GM18951 (cell line): ENCODE results near the gene CARF.
"Not testable (repeated sequence)": the region's sequence is repeated elsewhere in the genome, so short reads cannot be mapped to it uniquely, and the experiment has no call there.

Experiments used
- POLR2A ChIP-seq: IDR thresholded peaks from 4 replicates; pipeline ENCODE4 v1.6.1; 2011; ENCODE audit warnings: mild to moderate bottlenecking; ENCODE audit not compliant: insufficient read length, insufficient read depth; ENCODE audit errors: extremely low read depth
- in situ Hi-C: fragments of 300-500 bp; cut with MboI; formaldehyde crosslinking; loops from one replicate; pipeline ENCODE4 v1.12.0; 2022; ENCODE audit warnings: low sequenced_read_pairs, mixed read lengths, inconsistent platforms; ENCODE audit not compliant: unreplicated experiment

CARF gene

DNA sequence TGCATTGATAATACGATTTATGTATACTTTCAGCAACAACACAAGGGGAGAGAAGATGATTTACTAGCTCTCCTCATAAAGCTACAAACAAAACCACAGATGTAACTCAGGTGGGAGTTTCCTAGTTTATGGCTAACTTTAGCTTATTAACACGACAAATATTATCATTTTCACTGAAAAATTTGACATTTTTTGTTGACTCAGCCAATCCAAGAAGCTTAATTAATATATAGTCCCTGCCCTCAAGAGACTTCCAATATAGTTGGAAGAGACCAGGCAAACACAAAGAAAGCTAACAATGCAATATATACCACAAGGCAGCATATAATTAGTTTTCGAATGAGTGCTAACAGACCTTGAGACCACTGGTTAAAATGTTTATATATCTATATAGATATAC, 1.4 kb upstream of the CARF start:
- in situ Hi-C loops, result no loop called here

DNA sequence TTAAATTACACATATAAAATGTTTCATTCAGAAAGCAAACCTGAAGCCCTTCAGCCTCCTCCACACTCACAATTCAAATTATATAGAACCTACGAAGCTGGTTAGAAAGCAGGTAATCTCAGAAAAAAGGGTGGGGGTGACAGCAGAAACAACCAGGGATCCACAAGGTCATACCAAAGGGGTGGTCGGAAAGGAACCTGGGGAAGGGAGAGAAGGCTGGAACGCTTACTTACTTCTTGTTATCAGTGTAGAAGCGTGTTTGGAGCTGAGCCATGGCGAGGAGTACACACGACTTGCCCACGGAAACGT, 918 bp upstream of the CARF start:
- TF ChIP-seq POLR2A, result no peak
- in situ Hi-C loops, result no loop called here

More for the DNA sequence above, 1.4 kb upstream of the CARF start:
- no peak for TF ChIP-seq POLR2A

DNA sequence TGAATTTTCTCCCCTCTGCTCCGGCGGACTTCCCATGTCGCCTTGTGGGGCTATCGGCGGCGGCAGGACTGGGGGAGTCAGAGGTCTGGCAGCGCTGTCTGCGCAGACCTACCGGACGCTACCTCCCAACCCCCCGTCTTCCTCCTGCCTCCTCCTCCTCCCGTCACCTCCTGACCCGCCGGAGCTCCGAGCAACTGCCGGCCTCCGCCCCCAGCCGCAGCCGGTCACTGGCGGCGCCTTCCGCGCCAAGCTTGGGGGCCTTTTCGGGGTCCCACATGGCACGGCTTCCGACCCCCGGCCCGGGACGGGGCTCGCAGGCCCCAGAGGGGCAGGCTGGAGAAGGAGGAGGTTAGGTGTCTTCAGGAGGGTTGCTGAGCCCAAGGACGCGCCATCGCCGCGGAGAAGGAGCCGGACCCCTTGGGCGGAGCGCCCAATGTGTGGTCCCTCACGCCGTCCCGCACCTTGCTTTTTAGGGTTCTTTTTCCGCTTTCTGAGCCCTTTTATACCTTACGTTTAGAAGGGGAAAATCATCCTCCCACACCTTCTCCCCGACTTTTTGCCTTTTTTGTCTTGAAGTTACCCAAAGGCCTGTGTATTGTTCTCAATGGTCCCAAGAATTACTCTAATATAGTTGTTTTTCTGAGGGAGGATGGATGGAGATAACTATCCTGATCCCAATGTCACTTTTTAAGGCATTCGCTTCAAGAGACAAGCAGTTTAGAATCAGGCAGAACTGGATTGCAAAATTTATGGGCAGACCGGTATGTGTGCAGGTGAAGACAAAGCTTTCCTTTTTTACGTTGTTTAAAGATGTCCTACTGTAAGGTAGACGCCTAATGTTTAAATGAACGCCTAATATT, 497 bp downstream of the CARF start:
- in situ Hi-C loops, result not testable (repeated sequence)

DNA sequence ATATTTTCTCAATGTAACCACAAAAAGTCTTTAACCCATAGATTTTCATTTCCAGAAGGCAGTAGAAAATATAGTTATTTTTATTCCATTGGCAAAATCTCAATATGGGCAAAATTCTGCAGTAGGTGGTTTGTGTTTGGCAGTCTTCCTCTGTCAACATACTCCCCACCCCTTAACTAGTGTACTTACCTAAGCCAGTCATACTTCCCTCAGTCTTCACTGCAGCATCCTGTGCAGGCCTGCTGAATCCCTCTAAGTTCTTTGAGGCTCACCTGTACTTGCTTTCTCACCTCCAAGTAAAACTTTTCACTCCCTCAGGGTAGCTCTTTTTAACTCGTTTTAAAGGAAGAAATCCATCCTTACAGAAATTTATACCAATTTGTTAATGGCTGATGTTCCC, 6.8 kb downstream of the CARF start:
- no peak for TF ChIP-seq POLR2A
- in situ Hi-C loops, result no loop called here

DNA sequence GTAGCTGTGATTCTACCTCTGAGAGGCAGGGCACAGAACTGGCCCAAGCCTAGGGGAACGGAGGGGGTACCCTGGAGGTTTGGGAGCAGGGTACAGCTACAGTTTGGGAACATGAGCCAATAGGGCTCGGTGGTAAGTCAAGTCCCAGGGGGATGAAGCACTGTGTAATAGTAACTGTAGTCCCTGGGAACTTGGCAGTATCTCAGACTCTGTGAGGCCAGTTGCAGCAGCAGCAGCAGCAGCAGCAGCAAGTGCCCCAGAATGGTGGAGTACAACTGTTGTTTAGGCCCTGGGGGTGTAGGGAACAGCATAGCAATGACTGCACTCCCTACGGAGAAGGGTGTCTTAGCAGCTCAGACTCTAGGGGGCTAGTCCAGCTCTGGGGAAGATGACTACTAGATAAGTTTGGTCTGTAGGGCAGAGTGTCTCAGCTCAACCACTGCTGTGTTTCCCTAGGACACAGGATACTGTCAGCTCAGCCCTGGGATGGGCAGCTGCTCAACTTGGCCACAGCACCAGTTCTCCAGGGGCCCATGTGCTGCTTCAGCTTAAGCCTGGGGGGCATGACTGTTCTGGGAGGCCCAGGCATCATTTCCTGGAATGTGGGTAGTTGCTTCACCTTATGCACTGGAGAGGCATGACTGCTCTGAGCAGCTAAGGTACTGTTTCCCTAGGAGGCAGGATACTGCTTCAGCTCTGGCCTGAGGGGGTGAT, 20.5 kb downstream of the CARF start:
- in situ Hi-C loops, result no loop called here
- TF ChIP-seq POLR2A, result no peak

DNA sequence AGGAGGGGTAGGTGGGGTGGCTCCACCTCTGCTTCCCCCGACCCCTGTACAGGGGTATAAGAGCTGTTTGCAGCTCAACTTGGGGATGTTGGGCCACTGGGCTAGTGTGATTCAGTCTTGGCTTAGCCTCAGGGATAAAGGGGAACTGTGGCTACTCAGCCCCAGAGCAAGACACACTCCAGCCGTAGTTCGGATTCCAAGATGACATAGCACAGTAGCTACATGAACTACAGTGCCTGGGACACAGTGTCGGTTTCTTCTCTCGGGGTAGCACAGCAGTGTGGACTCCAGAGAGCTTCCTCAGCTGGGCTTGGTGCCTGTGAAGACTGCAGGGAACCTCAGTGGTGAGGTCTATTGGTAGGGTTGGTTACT, 21.1 kb downstream of the CARF start:
- in situ Hi-C loops, result no loop called here
- TF ChIP-seq POLR2A, result no peak

DNA sequence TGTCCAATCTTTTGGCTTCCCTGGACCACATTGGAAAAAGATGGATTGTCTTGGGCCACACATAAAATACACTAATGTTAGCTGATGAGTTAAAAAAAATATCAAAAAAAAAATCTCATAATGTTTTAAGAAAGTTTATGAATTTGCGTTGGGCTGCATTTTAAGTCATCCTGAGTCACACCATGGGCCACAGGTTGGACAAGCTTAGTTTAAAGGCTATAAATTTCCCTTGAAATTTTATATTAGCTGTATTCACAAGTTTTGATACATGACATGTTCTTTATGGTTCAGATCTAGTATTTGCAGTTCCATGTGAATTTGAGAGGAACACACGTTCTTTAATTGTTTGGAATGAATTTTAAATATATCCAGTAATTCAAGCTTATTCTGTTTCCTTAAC, 21.9 kb downstream of the CARF start:
- in situ Hi-C loops, result no loop called here
- no peak for TF ChIP-seq POLR2A

DNA sequence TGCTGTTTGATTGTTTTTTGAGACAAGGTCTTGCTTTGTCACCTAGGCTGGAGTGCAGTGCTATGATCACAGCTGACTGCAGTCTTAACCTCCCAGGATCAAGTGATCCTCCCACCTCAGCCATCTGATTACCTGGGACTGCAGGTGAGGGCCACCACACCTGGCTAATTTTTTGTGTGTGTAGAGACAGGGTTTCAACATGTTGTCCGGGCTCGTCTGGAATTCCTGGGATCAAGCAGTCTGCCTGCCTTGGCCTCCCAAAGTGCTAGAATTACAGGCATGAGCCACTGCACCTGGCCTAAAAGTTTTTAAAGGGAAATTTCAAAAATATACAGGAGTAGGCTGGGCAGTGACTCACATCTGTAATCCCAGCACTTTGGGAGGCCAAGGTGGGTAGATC, 22.4 kb downstream of the CARF start:
- TF ChIP-seq POLR2A, result no peak
- in situ Hi-C loops, result no loop called here

DNA sequence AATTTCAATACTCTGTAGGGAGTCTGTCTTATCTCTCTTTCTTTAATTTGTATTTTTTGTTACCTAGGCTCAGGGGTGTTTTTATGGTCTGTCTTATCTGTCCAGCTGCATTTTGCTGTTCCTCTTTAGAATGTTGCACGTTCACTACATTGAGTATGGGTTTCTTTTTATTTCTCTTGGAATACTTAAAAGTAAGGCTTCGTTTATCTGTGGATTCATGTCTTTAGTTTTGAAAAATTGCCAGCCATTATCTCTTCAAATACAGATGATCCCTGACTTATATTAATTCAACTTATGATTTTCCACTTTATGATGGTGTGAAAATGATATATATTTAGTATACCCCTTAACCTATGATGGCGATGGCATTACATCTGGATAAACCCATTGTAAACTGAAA, 26.9 kb downstream of the CARF start:
- in situ Hi-C loops, result no loop called here
- no peak for TF ChIP-seq POLR2A

DNA sequence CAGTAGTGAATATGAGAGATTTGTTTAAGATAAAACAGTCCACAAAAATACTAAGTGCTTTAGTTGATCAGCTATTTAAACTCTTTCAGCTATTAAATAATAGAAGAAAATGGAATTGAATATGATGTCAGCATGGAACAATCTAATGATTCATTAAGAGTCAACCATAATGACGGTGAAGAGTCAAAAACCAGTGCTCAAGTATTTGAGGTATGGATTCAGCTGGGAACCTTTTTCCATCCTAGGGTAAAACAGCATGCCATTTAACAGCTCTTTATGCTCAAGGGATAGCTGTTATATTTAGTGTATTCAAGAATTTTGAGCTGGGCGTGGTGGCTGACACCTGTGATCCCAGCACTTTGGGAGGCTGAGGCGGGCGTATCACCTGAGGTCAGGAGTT, 29.7 kb downstream of the CARF start:
- in situ Hi-C loops, result no loop called here
- TF ChIP-seq POLR2A, result no peak

DNA sequence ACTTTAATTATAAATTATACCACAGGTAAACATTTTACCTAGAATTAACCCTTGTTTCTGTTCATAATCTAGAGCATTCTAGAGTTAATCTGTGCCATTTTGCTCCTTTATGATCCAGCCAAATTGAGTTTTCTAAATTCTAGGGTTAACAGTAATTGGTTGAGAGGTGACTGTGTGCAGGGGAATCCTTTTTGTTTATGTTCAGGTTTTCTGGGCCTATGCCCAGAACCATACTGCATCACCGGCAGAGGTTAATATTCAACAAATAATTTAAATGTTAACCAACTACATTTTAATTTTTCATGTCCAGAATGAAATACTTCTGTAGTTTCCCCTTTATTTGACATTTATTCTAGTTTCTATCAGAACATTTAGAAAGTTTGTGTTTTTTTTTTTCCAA, 32.3 kb downstream of the CARF start:
- in situ Hi-C loops, result no loop called here

DNA sequence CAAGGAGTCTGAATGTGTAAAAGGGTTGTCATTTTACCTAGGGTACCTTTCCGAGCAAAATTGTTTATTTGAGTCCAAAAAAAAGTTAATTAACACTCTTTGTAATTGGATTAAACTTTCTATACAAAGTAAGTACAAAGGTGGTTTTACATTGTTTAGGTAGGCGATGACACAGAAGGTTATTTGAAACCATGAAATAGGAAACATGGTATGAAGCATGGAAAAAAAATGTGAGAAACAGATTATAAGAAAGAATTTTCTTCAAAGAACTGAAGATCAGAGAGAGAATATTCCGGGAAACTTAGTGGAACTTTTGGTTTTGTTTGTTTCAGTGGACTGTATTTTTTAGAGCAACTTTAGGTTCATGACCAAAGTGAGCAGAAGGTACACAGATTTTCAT, 32.7 kb downstream of the CARF start:
- no peak for TF ChIP-seq POLR2A
- in situ Hi-C loops, result no loop called here

More for the DNA sequence above, 32.3 kb downstream of the CARF start:
- TF ChIP-seq POLR2A, result no peak

DNA sequence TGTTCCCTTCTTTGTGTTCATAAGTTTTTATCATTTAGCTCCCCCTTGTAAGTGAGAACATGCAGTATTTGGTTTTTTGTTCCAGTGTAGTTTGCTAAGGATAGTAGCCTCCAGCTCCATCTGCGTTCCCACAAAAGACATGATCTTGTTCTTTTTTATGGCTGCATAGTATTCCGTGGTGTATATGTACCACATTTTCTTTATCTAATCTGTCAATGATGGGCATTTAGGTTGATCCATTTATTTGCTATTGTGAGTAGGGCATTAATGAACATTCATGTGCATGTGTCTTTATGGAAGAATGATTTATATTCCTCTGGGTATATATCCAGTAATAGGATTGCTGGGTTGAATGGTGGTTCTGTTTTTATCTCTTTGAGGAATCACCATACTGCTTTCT, 33.4 kb downstream of the CARF start:
- in situ Hi-C loops, result no loop called here
- TF ChIP-seq POLR2A, result no peak

DNA sequence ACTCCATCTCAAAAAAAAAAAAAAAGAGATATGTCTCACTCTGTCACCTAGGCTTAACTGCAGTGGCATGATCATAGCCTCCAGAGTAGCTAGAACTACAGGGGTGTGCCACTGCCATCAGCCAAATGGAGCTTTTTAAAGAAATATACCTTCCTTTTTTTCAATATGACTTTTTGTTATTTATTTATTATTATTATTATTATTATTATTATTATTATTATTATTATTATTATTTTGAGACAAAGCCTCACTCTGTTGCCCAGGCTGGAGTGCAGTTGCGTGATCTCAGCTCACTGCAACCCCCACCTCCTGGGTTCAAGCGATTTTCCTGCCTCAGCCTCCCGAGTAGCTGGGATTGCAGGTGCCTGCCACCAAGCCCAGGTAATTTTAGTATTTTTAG, 37.3 kb downstream of the CARF start:
- in situ Hi-C loops, result not testable (repeated sequence)
